Peyer's patch (tissue), 4 donors: ENCODE results near the gene SLC66A3. TPM values are rescaled to one million over a fixed set of nuclear protein-coding genes. Genes with fewer than 3 reads are reported as not detected.

Experiments
- DNase-seq, 3 donors: peaks; one replicate each; pipeline ENCODE4 v3.0.0-alpha.2; 2017 to 2019
- H3K27ac ChIP-seq, 4 donors: fragments of 200-600 bp; sonication (generic); one replicate each; pipeline ENCODE4 v1.5.1; 2016 to 2019
- H3K27me3 ChIP-seq, 2 donors: fragments of 200-600 bp; sonication (generic); one replicate each; pipeline ENCODE4 v1.5.1; 2019
- H3K36me3 ChIP-seq, 3 donors: fragments of 200-600 bp; sonication (generic); one replicate each; pipeline ENCODE4 v1.5.1; 2016 to 2019
- H3K4me1 ChIP-seq, 4 donors: fragments of 200-600 bp; sonication (generic); one replicate each; pipeline ENCODE4 v1.5.1; 2016 to 2019
- H3K4me3 ChIP-seq, 4 donors: fragments of 200-600 bp; sonication (generic); 1 replicate in 3 of 4; 2 replicates in 1 of 4; pipeline ENCODE4 v1.5.1; 2016 to 2019; ENCODE audit warnings: mild to moderate bottlenecking in 1 of 4
- H3K9me3 ChIP-seq, 4 donors: fragments of 200-600 bp; sonication (generic); one replicate each; pipeline ENCODE4 v1.5.1; 2016 to 2019; ENCODE audit warnings: mild to moderate bottlenecking in 1 of 4
- CTCF ChIP-seq, 6 experiments: fragments of 450-650 bp in 4 of 6; fragments of 200-600 bp in 2 of 6; sonication (generic) in 1 of 6; IDR thresholded peaks; one replicate each; pipeline ENCODE4 v1.5.1; 2017 to 2019; ENCODE audit warnings: antibody characterized with exemption in 6 of 6, mild to moderate bottlenecking in 3 of 6, moderate library complexity in 1 of 6
- POLR2A ChIP-seq, 2 donors: fragments of 450-650 bp; IDR thresholded peaks; one replicate each; pipeline ENCODE4 v1.5.1; 2017; ENCODE audit warnings: antibody characterized with exemption in 2 of 2, mild to moderate bottlenecking in 2 of 2, moderate library complexity in 2 of 2
- total RNA-seq, 4 donors: library from RNA; depleted of rRNA; stranded (reverse); fragments of >200 nt; gene quantifications; one replicate each; pipeline ENCODE4 v1.1.0, GENCODE V29; 2016

SLC66A3 gene
- total RNA-seq, 4 donors from 2014 or later = 18.4 to 53.6 (median 31.8) TPM

DNA sequence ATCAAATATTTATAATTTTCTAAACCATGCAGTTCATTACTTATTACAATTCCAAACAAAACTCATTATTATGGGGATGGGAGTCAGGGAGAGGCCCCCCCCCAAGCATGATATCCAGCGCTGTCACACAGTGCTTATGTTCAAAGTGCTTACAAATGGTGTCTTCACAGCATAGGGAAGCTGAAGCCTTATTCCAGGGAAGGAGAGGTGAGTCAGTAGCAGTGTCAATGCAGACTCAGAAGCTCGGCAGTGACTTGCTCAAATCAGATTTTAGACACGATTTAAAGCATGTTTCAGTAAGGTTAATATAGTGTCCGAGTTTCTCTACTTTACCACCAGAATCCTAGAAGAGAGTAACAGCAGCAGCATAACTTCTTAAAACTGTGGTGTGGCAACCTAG, 24.6 kb downstream of the SLC66A3 start:
- Histone ChIP-seq H3K27ac (no peak overlapping the region), H3K4me3 (no peak overlapping the region), H3K4me1 (no peaks in the 10 kb centered on the region), H3K36me3 (peaks cover 0 to 28% (median 0%) of the 10 kb centered on the region in 3 donors), H3K27me3 (no peaks in the 10 kb centered on the region), H3K9me3 (no peaks in the 10 kb centered on the region)
- no peak for DNase-seq
- TF ChIP-seq CTCF (IDR thresholded peaks at IDR 0.05) = no peak

- TF ChIP-seq CTCF (IDR thresholded peaks at IDR 0.05) (no peak), POLR2A (IDR thresholded peaks at IDR 0.05) (no peak)
- DNase-seq = no peak
- no peaks in the 10 kb centered on the region for H3K27me3 ChIP-seq
Measured at GRCh38 chr2:11180653-11181052, 25.4 kb downstream of the SLC66A3 start.

DNA sequence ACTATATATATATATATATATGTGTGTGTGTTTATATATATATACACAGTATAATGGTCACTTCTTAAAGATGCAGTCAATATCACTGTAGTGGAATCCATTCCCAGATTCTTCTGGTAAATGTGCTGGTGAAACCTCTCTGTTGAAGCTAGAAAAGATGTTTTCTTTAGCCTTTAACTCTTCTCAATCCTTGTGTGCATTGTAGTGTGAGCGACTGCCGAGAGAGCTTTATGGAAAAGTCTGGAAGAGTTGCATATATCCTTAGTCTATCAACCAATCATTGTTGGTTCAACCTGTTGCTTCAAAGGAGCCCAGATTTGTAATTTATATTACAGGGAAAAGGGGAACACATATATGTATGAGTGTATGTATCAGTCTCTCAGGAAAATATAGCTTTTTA, 27.7 kb downstream of the SLC66A3 start:
- Histone ChIP-seq H3K36me3 (peaks cover 0 to 39% (median 0%) of the 10 kb centered on the region in 3 donors), H3K27me3 (no peaks in the 10 kb centered on the region), H3K4me1 (no peaks in the 10 kb centered on the region), H3K27ac (no peak overlapping the region), H3K4me3 (no peak overlapping the region), H3K9me3 (no peaks in the 10 kb centered on the region)
- no peak for DNase-seq
- TF ChIP-seq CTCF (IDR thresholded peaks at IDR 0.05) (no peak), POLR2A (IDR thresholded peaks at IDR 0.05) (no peak)

More at GRCh38 chr2:11180653-11181052, 25.4 kb downstream of the SLC66A3 start:
- Histone ChIP-seq H3K9me3 (no peaks in the 10 kb centered on the region), H3K27ac (no peak overlapping the region), H3K36me3 (peaks cover 0 to 35% (median 0%) of the 10 kb centered on the region in 3 donors), H3K4me1 (no peaks in the 10 kb centered on the region), H3K4me3 (no peak overlapping the region)

- Histone ChIP-seq H3K36me3 (peaks cover 0 to 61% (median 0%) of the 10 kb centered on the region in 3 donors), H3K27ac (no peak overlapping the region), H3K9me3 (no peaks in the 10 kb centered on the region), H3K27me3 (no peaks in the 10 kb centered on the region), H3K4me3 (no peak overlapping the region), H3K4me1 (no peaks in the 10 kb centered on the region)
- DNase-seq = no peak
- no peak for TF ChIP-seq POLR2A (IDR thresholded peaks at IDR 0.05)
- no peak for TF ChIP-seq CTCF (IDR thresholded peaks at IDR 0.05)
Measured at GRCh38 chr2:11186145-11186544, 30.9 kb downstream of the SLC66A3 start.

DNA sequence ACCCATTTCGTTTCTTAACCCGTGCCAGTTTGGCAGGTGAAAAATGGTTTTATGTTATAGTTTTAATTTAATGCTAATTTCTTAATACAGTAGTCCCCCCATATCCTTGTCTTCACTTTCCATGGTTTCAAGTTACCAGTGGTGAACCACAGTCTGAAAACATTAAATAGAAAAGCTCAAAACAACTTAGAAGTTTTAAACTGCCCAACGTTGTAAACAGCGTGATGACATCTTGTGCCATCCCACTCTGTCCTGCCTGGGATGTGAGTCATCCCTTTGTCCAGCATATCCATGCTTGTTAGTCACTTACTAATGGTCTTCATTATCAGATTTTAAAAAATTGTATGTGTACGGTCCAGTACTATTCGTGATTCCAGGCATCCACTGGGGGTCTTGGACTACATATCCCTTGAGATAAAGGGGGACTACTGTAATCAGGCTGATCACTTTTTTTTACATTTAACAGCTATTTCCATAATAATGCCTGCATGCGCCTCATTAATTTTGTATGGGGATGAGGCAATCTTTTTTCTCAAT, 31.9 kb downstream of the SLC66A3 start:
- Histone ChIP-seq H3K9me3 (no peaks in the 10 kb centered on the region), H3K4me3 (no peak overlapping the region), H3K27me3 (no peaks in the 10 kb centered on the region), H3K27ac (no peak overlapping the region), H3K36me3 (peaks cover 0 to 61% (median 0%) of the 10 kb centered on the region in 3 donors), H3K4me1 (no peaks in the 10 kb centered on the region)
- DNase-seq = no peak
- TF ChIP-seq POLR2A (IDR thresholded peaks at IDR 0.05) (no peak), CTCF (IDR thresholded peaks at IDR 0.05) (no peak)

DNA sequence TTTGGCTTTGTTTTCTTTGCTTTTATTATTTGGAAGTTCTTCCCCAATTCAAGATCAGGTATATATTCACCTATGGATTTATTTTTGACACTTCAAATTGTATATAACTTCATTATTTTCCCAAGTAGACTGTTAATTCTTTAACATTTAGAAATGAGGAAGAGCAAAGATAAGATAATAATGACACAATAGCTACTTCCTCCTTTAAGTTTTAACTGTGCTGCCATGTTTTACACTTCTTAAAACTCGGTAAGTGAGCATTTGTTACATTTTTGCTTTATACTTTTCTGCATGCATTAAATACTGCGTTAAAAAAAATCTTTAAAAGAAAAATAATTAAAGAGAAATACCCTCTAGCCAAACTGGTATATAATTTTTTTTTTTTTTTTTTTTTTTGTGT, 32.5 kb downstream of the SLC66A3 start:
- Histone ChIP-seq H3K4me1 (no peaks in the 10 kb centered on the region), H3K9me3 (no peaks in the 10 kb centered on the region), H3K4me3 (no peak overlapping the region), H3K27ac (no peak overlapping the region), H3K36me3 (peaks cover 0 to 62% (median 0%) of the 10 kb centered on the region in 3 donors), H3K27me3 (no peaks in the 10 kb centered on the region)
- TF ChIP-seq CTCF (IDR thresholded peaks at IDR 0.05) (no peak), POLR2A (IDR thresholded peaks at IDR 0.05) (no peak)
- no peak for DNase-seq
